ENCODE data around the gene HELZ. TPM values are rescaled to one million over a fixed set of nuclear protein-coding genes. Genes with fewer than 3 reads are reported as not detected.

Gene HELZ
- total and polyA plus RNA-seq, 4 donors: 3.8 to 69.2 (median 25.7) TPM

- Histone ChIP-seq H3K9ac (ENCODE audit: low read depth in 1 of 2, low read length in 2 of 2) (no peak overlapping the region), H3K27me3 (ENCODE audit: control insufficient read depth in 4 of 4, insufficient read depth in 4 of 4, low read length in 3 of 4) (no peaks in the 10 kb centered on the region), H3K4me1 (ENCODE audit: control insufficient read depth in 4 of 4, insufficient read depth in 4 of 4, low read length in 3 of 4) (no peaks in the 10 kb centered on the region), H3K4me3 (ENCODE audit: low read depth in 1 of 3, low read length in 3 of 3) (no peak overlapping the region), H3K36me3 (ENCODE audit: control insufficient read depth in 4 of 4, insufficient read depth in 3 of 4, low read depth in 1 of 4, low read length in 3 of 4) (no peaks in the 10 kb centered on the region), H3K9me3 (ENCODE audit: control insufficient read depth in 4 of 4, low read length in 3 of 4) (no peaks in the 10 kb centered on the region), H3K27ac (ENCODE audit: low read depth in 1 of 2, low read length in 2 of 2) (no peak overlapping the region)
- no peak for DNase-seq (ENCODE audit: low spot score)
- TF ChIP-seq ZBTB33 (IDR thresholded peaks at IDR 0.05) (no peak), REST (IDR thresholded peaks at IDR 0.05) (no peak), GABPA (IDR thresholded peaks at IDR 0.05 in 1 of 2, conservative IDR thresholded peaks at IDR 0.05 in 1 of 2) (no peak), SP1 (IDR thresholded peaks at IDR 0.05) (no peak), JUND (IDR thresholded peaks at IDR 0.05) (no peak), FOXA1 (IDR thresholded peaks at IDR 0.05) (no peak), RXRA (IDR thresholded peaks at IDR 0.05) (no peak), EGR1 (IDR thresholded peaks at IDR 0.05; ENCODE audit: low read depth in 2 of 2) (no peak), CTCF (IDR thresholded peaks at IDR 0.05; ENCODE audit: low read depth, low read length, missing input control) (no peak), YY1 (IDR thresholded peaks at IDR 0.05) (no peak), MAX (IDR thresholded peaks at IDR 0.05) (no peak), RAD21 (IDR thresholded peaks at IDR 0.05) (no peak)
- WGBS: 92% methylated on average over 14 of the region's 14 CpGs
Measured at GRCh38 chr17:67032382-67032781, 212.6 kb downstream of the HELZ start.

GRCh38 chr17:67030641-67031040 lies 214.4 kb downstream of the HELZ start:
- H3K27me3 ChIP-seq (ENCODE audit: control insufficient read depth in 4 of 4, insufficient read depth in 4 of 4, low read length in 3 of 4): no peaks in the 10 kb centered on the region
- H3K9me3 ChIP-seq (ENCODE audit: control insufficient read depth in 4 of 4, low read length in 3 of 4): no peaks in the 10 kb centered on the region
- TF ChIP-seq TAF1 (conservative IDR thresholded peaks at IDR 0.05): no peak
- no peak for TF ChIP-seq JUND (IDR thresholded peaks at IDR 0.05)
- no peak for TF ChIP-seq CTCF (IDR thresholded peaks at IDR 0.05; ENCODE audit: low read depth, low read length, missing input control)
- TF ChIP-seq FOXA2 (IDR thresholded peaks at IDR 0.05): no peak
- no peaks in the 10 kb centered on the region for H3K36me3 ChIP-seq (ENCODE audit: control insufficient read depth in 4 of 4, insufficient read depth in 3 of 4, low read depth in 1 of 4, low read length in 3 of 4)
- no peaks in the 10 kb centered on the region for H3K4me1 ChIP-seq (ENCODE audit: control insufficient read depth in 4 of 4, insufficient read depth in 4 of 4, low read length in 3 of 4)
- WGBS: 94% methylated on average over 21 of the region's 21 CpGs
- no peak for DNase-seq (ENCODE audit: low spot score)
- H3K9ac ChIP-seq (ENCODE audit: low read depth in 1 of 2, low read length in 2 of 2): no peak overlapping the region
- no peak overlapping the region for H3K27ac ChIP-seq (ENCODE audit: low read depth in 1 of 2, low read length in 2 of 2)
- no peak overlapping the region for H3K4me3 ChIP-seq (ENCODE audit: low read depth in 1 of 3, low read length in 3 of 3)
